ENCODE data around the gene FBXL22.

The FBXL22 gene, protein sequence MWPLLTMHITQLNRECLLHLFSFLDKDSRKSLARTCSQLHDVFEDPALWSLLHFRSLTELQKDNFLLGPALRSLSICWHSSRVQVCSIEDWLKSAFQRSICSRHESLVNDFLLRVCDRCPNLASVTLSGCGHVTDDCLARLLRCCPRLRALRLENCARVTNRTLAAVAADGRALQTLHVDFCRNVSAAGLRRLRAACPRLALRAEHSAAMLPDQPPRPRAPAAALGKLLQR

DNA sequence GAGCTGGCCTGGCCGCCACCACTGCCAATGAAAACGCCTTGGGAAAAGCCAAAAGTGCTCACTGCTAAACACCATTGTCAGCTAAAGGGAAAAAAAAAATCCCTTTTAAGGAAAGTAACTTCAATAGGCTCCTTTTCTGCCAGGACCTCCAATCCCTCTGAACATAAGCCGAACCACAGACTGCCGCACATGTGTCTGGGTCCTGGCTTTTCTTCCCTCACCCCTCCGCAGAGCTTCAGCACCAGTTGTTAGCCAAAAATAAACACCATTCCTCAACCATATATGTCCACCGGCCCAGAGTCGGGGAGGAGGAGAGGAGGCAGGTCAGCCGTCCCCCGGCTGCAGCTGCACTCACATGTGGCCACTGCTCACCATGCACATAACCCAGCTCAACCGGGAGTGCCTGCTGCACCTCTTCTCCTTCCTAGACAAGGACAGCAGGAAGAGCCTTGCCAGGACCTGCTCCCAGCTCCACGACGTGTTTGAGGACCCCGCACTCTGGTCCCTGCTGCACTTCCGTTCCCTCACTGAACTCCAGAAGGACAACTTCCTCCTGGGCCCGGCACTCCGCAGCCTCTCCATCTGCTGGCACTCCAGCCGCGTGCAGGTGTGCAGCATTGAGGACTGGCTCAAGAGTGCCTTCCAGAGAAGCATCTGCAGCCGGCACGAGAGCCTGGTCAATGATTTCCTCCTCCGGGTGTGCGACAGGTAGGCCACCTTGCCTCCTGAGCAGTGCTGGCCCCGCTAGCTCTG lies at the start of gene FBXL22:
Gene FBXL22, plus strand, starts transcription at position 350 of the 753 bp plus-strand sequence. Its CDS starts 6 bp downstream, at position 356.
- DNase-seq (ENCODE audit: low read depth in 1 of 2, low spot score in 1 of 2), result no peak

DNA sequence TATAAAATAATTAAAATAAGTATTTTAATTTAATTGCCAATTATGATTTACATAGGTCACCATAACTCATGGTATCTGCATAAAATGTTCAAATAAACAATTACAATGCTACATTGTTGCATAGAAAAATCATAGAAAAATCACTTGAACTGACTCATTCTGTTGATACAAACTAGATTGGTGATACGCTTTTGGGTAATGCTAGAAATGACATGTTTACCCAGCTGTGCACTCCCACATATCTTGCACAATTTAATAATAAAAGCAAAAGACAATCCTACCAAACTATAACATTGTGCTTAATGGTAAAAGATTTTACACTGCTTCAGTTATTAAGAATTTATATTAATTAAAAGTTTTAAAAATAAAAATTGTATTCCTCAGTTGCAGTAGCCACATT lies 45.8 kb upstream of the FBXL22 start:
- DNase-seq (ENCODE audit: low read depth in 1 of 2, low spot score in 1 of 2), result no peak

DNA sequence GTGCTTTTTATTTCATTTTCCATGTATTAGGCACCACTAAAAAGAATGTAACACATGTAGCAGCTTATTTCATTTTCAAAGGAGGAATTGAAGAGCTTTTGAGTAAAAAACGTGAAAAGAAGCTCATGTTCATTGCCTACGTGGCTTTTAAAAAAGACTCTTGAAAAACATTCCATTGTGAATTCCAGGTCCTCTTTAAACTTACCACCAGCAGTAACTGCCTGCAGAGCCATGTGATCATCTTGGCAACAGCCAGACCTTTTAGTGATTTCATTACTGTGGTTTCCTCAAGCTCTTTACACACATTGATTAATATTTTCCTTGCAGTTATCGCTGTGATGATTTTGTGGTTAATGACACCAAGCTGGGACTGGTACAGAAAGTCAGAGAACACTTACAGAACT lies 43.8 kb upstream of the FBXL22 start:
- no peak for DNase-seq (ENCODE audit: low read depth in 1 of 2, low spot score in 1 of 2)

DNA sequence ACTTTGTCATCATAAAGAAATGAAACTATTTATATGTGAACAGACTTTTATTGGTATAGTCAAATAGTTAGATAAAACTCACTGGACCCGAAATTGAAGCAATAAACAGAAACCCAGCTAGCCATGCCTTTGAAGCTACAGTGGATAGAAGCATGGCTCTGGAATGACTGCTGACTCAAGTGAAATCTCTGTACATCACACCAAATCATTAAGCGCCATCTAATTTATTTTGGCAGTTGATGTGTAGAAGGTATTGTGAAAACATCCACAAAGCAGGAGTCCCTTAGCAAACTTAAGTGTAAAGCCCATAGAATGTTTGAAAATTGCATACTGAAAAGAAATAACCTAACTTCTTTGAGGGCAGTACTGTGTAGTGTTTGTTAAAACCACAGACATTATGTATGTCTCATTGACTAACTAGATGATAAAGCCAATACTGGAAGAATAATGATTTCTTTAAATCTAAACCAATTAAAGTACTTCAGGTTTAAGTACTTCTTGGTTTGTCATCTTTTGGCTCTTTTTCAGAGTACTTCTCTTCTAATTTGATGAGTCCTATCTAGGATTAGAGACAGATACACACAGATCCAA lies 42.8 kb upstream of the FBXL22 start:
- no peak for DNase-seq (ENCODE audit: low read depth in 1 of 2, low spot score in 1 of 2)

DNA sequence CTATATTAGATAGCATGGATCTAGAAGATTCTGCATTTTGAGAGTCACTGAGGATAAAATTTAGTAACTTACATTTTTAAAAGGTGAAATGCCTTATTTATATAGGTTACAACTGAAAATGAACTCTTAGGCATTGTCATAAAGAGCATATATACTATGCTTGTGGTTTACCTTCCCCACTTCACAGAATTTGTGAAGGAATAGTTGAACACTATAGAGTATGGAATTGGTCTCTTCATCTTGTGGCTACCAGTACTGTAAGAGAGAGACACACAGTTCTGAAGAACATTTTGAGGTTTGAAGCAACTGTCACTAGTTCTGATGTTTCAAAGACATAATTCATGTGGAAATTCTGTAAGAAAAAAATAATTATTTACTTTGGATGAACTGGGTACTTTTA lies 41.7 kb upstream of the FBXL22 start:
- DNase-seq (ENCODE audit: low read depth in 1 of 2, low spot score in 1 of 2), result no peak

DNA sequence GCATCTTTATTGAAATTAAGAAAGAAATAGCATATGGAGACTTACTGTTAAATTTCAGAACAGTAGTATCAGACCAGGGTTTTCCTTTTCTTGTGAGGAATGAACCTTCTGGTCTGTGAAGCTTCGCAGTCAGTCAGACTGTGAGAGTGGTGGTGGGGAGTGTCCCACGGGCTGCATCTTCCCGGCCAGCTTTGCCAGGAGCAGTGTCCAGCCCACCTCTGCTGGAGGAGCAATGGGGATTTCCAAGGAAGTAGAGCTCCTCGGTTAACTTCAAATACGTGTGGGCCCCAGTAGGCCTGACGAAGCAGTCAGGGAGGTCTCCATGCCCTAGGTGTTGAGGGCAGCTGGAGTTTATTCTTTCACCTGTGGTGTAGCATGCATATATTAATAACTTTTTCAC lies 40.9 kb upstream of the FBXL22 start:
- no peak for DNase-seq (ENCODE audit: low read depth in 1 of 2, low spot score in 1 of 2)

DNA sequence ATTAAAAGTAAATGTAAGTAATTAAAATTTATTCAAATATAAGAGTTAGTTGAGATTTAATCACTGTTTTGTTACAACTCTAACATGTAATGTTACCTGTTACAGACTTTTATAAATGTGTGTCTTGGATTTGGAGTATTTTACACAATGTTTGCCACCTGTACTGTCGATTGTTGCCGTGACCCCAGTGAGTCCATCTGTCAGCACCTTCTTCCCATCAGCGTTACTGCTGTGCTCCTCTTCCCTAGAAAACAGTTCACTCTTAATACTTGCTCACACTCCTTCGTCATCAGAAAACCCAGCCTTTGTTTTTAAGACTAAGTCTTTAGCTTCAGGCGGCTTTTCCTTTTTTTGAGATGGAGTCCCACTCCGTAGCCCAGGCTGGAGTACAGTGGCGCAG lies 40.5 kb upstream of the FBXL22 start:
- DNase-seq (ENCODE audit: low read depth in 1 of 2, low spot score in 1 of 2), result no peak

DNA sequence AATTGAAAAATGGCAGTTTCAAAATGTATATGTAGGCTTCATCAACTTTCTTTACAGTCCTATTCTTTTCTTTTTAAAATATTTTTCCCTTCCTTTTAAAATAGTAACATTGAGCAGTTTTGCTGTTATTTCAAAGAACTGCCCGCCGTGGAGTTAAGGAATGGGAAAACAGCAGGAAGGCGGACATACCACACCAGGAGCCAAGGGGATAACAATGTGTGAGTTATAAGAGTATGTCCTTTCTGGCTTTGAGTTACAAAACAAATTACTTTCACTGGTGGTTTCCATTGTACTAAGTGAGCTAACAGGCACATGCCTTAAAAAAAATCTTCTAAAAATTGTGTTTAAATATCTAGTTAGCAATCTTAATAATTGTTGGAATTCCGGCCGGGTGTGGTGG lies 37.4 kb upstream of the FBXL22 start:
- DNase-seq (ENCODE audit: low read depth in 1 of 2, low spot score in 1 of 2), result no peak

DNA sequence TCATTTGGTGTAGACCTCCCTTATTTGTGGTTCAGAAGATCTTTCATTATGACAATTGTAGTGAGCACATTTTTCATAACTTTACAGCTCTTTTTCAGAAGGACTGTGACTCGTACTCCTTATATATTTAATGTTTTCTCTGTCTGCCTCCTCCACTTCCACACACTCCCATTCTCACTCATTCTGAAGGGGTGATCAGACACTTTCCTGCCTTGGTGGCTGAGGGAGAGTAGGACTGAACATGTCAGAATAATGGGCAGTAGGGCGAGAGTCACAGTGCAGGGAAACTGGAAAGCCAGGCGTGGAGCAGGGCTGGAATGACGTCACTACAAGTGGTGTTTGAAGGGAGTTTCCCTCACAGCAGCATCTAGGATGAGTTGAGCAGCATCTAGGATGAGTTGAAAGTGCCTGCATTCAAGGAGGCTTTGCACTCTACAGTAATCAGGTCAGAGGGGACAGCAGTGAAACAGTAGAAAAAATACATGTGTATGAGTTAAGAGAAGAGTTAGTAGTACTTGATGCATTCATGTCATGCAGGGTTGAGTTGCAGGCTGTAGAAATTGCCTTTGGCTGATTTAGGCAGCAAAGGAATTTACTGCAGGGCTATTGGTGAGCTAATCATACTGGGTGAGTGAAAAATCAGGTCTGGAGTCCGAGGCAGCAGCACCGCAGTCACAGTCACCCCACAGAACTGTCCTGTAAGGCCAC lies 36.3 kb upstream of the FBXL22 start:
- no peak for DNase-seq (ENCODE audit: low read depth in 1 of 2, low spot score in 1 of 2)

DNA sequence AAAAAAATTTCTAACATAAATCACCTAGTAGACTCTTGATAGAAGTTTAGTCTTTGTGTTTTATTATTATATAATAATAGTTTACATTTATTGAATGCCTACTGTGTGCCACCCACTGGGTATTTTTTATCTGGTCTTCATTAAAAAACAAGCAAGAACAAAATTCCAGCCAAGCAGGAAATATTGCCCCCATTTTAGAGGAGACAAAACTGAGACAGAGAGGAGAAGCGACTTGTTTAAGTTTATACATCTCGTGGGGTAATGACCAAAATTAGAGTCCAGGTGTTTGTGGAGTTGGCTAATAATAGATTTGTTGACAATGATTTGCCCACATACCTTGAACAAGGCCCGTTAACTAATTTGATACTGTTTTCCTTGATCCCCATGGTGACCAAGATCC lies 33.1 kb upstream of the FBXL22 start:
- DNase-seq (ENCODE audit: low read depth in 1 of 2, low spot score in 1 of 2), result no peak

DNA sequence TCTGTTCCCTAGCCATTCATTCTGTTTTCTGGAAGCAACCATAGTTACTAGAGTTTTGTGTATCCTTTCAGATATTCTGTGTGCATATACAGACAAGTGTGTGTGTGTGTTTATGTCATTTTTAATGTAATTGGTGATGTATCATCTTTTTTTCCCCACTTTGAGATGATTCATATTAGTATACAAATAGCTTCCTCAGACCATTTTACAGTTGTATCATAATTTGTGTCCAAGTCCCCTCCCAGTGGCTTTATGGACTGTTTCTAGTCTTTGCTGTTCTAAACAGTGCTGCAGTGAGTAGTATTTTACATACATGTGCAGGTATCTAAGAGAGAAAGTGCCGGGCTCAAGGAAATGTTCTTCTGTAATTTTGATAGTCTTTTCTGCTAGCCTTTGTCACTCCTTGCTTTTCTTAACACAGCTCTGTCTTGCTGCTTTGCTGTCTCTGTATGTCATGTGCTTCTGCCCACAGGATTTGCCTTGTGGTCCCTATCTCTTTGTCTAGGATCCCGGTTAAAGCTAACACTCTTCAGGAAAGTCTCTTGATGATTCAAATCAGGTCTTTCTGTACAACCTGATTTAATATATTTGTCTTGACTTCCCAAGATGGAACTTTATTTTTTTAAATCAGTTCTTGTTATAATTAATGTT lies 31.5 kb upstream of the FBXL22 start:
- no peak for DNase-seq (ENCODE audit: low read depth in 1 of 2, low spot score in 1 of 2)

DNA sequence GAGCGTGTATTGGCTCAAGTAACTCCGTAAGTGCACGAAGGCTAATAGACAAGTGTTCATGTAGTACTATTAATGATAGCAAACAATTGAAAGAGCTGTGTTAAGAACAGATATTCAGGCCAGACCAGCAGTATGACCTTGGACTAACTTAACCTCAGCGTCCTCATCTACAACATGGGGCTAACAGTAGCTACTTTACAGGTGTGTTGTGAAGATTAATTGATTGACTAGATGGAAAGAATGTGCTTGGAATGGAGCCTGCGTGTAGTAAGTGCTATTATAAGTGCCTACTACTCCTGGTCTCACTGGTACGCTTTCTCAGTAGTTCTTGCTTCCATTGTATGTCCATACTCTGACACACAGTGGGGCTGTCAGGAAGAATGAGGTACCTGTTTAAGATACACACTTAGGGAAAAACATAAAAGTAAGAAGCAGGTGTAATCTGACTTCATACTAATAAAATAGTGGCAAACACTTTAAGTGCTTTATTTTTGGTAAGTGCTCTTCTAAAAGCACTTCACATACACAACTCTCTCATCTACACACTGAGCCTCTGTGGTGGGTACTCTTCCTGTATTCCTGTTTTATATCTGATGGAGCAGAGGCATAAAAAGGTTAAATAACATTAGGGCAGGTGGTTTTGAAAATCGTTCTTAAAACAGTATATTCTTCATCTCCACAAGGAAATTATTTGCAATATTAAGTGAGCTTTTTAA lies 24.3 kb upstream of the FBXL22 start:
- no peak for DNase-seq (ENCODE audit: low read depth in 1 of 2, low spot score in 1 of 2)

DNA sequence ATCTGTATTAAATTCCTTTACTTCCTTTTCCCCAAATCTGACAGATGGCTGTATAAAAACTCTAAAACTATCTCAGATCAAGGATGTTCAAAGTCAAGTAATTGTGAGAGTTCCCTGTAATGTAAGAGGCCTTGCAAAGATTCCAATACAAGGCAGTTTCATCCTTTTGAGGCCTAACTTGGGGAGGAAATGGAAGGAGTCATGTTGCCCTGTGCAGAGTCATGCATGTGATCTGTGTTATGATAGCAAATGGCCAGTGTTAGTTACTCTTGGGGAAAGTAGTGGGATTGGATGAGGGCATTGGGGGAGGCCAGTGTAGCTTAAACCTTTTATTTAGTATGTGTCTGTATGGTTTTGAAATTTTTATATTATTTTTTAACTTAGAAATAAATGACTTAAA lies 23.7 kb upstream of the FBXL22 start:
- DNase-seq (ENCODE audit: low read depth in 1 of 2, low spot score in 1 of 2), result no peak

DNA sequence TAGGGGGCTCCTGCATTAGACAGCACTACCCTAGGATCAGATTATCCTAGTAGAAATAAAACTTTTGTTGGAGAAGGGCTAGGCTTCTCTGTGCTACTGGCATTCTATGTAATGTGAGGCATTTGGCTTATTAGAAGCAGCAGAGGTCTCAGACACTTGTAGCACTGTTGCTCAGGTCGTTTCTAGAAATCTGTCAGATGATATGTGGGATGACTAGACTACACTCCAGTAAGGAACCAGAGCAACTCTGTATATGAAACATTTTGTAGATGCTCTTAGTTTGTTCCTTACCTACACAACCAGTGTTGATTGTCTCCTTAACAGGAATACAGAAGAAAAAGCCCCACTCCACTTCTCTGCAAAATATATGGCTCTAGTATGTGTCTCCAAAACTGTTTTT lies 21.9 kb upstream of the FBXL22 start:
- no peak for DNase-seq (ENCODE audit: low read depth in 1 of 2, low spot score in 1 of 2)

DNA sequence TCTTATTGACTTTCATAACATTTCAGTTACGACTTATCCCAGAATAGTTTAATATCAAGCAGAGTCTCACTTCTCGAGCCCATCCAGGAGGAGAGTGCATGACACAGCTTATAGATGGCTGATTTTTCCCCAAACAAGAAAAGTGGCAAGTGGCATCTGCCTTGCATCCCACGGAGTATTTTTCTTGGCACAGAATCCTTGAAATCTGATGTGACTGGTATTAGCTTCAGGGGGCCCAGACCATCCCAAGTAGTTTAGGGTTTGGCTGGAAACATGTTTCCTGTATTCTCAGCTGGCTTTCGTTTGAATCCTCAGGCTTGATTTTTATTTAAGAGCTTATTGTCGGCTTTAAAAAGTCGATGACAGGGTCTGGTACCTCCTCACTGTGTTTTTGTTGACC lies 20.7 kb upstream of the FBXL22 start:
- DNase-seq (ENCODE audit: low read depth in 1 of 2, low spot score in 1 of 2), result no peak

DNA sequence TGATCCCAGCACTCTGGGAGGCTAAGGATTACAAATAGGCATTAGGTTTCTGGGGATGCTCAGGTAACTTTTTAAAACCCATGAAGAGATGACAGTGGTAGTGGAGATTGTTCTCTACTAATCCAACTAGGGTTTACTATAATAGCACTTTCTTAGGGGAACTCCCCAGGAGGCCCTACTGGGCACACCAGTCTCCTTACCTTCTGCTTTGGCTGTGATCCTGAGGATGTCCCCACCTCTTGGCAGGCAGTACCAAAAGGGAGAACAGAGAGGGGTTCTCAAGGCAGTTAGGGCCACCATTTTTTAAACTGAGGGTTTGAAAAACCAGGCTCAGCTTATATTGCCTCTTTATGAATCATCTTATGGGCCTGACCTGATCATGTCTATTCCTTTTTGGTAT lies 15.0 kb upstream of the FBXL22 start:
- DNase-seq (ENCODE audit: low read depth in 1 of 2, low spot score in 1 of 2), result no peak

DNA sequence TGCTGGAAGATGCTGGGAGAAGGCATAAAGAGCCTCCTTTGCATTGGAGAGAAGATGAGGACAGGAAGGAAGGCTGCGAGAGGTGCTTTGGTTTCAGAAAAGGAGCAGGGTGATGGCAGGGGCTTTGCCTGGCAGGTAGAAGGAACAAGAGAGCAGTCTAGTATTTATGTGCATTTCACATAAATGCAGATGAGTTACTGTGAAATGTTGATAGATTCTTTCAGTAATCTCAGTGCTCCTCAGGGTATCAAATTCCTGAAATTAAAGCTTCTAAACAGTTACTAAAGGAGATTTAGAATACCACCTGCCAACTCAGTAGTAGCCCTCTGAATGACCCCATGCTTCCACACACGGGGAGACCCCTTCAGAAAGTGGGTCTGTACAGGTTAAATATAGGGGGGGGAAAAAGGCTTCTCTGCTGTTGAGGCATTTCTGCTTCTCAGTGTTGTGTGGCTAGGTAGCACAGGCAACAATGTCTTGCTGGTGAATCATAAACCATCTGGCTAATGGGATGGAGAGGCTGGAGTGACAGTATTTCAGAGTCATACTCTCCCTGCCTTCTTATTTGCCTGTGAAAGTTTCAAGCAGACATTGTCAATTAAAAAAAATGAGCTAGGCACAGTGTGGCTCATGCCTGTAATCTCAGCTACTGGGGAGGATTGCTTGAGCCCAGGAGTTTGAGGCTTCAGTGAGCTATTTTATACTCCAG lies 14.3 kb upstream of the FBXL22 start:
- DNase-seq (ENCODE audit: low read depth in 1 of 2, low spot score in 1 of 2), result no peak

DNA sequence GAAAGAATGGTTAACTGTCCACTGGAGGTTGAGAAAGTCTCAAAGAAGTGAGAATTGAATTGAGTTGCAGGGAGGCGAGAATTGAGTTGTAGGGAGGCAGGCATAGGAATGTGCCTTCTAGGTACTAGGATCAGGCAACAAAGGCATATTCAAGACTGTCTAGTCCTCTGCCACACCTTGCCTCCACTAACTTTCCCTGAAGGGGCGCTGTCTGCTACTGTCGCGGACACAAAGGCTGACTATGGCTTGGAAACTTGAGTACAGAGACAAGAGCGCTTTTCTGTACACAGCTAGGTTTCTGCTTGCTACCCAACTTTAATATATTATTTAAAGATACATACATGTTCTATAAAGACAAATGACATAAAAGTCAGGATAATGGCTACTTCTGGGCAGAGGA lies 10.4 kb upstream of the FBXL22 start:
- DNase-seq (ENCODE audit: low read depth in 1 of 2, low spot score in 1 of 2), result no peak

DNA sequence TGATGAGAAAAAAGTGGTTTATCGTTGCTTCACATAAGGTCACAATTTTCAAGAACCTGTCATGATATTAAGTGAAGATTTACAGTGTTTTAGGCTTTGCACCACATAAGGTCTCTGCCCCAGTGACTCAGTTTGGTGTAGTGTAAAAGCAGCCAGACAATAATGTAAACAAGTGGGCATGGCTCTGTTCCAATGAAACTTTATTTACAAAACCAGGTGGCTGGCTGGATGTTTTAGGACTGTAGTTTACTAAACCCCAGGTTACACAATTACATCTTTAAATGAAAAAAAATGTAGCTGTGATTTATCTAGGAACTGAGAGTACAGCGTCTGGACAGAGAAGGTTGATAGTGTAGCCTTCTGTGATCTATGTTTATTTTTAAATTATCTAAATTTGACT lies 9.7 kb upstream of the FBXL22 start:
- no peak for DNase-seq (ENCODE audit: low read depth in 1 of 2, low spot score in 1 of 2)

DNA sequence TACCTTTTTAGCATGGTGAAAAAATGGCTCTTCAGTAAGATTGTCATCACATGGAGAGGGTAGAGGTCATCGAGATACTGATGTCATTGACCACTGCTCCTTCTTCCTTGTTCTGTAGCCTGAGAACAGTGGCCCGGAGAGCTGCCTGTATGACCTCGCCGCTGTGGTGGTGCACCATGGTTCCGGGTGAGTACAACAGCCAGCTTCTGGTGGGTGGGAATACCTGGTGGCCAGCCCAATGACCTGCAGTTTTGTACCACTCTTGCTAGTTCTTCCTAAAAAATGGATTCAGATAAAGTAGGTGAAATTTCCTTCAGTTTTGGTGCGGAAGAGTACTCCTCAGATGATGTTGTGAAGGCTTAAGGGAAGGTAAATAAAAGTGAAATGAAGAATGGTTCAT lies 8.4 kb upstream of the FBXL22 start:
- no peak for DNase-seq (ENCODE audit: low read depth in 1 of 2, low spot score in 1 of 2)
